Endothelial cell of umbilical vein (primary cell): ENCODE measurements around the gene CAMTA1.

Source experiments
- CTCF ChIP-seq, 2 donors: IDR thresholded peaks; 1 replicate in 1 of 2; 2 replicates in 1 of 2; pipeline ENCODE4 v1.5.1; 2011; ENCODE audit warnings: low read length in 2 of 2, mild to moderate bottlenecking in 2 of 2, moderate library complexity in 2 of 2, control low read depth in 1 of 2, inconsistent platforms in 1 of 2, low read depth in 1 of 2; ENCODE audit not compliant: insufficient read depth in 1 of 2; ENCODE audit errors: extremely low read depth in 1 of 2
- EZH2 ChIP-seq: IDR thresholded peaks from 2 replicates; pipeline ENCODE4 v1.6.1; 2012; ENCODE audit warnings: borderline replicate concordance, low read depth, mild to moderate bottlenecking, moderate library complexity, low read length, inconsistent platforms; ENCODE audit not compliant: severe bottlenecking
- JUN ChIP-seq: IDR thresholded peaks from 2 replicates; pipeline ENCODE4 v1.6.1; 2011; ENCODE audit warnings: borderline replicate concordance, low read depth; ENCODE audit not compliant: insufficient read length, insufficient read depth
- POLR2A ChIP-seq: IDR thresholded peaks from 2 replicates; pipeline ENCODE4 v1.6.1; 2012; ENCODE audit warnings: low read depth, mild to moderate bottlenecking, control low read depth, low read length
- POLR2AphosphoS5 ChIP-seq: IDR thresholded peaks from 2 replicates; pipeline ENCODE4 v1.6.1; 2012; ENCODE audit warnings: low read depth, mild to moderate bottlenecking, control low read depth, low read length, moderate library complexity; ENCODE audit not compliant: insufficient read depth

DNA sequence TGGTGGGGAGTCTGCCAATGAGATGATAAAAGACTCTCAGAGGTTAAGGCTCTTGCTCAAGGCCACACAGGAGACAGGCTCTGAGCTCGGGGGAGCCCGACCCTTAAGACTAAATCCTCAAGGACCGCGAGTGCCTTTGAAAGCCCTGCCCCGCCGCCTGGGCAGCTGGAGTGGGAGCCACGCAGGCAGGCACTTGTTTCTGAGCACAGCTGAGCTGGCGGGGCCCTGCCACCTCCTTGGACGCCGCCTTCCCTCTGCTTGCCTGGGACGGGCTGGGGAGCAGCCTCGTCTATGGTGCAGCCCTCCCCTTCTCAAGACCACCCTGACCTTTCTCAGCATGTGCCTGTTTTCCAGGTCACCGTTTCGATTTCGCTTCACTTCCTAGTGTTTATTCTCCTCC, 169.3 kb downstream of the CAMTA1 start:
- TF ChIP-seq CTCF (IDR thresholded peaks at IDR 0.05; ENCODE audit: extremely low read depth in 1 of 2, insufficient read depth in 1 of 2, low read depth in 1 of 2, low read length in 2 of 2) (no peak), EZH2 (no peak), POLR2A (no peak), JUN (no peak), POLR2AphosphoS5 (no peak)
